HL-60 (cell line): ENCODE results near the gene SLC2A2.

ENCODE experiments used
- DNase-seq, 2 experiments: peaks; one replicate each; pipeline ENCODE4 v3.0.0-alpha.2; 2010 to 2020; ENCODE audit warnings: low read depth in 1 of 2, low spot score in 1 of 2
- H3K27ac ChIP-seq: fragments of 250-450 bp; sonication (Bioruptor Pico); replicated peaks from 2 replicates; pipeline ENCODE4 v1.5.1; 2020; ENCODE audit warnings: mild to moderate bottlenecking, moderate library complexity
- H3K27me3 ChIP-seq: fragments of 250-450 bp; sonication (Bioruptor Pico); 2 replicates; pipeline ENCODE4 v1.5.1; 2021; ENCODE audit warnings: mild to moderate bottlenecking, moderate library complexity; ENCODE audit not compliant: insufficient read depth, poor library complexity, severe bottlenecking
- H3K4me3 ChIP-seq: replicated peaks from 2 replicates; pipeline ENCODE4 v1.5.1; 2011; ENCODE audit warnings: mild to moderate bottlenecking, control low read depth, low read length; ENCODE audit not compliant: insufficient read depth
- GABPA ChIP-seq: IDR thresholded peaks from 2 replicates; pipeline ENCODE4 v1.6.1; 2012; ENCODE audit warnings: low read depth
- POLR2AphosphoS5 ChIP-seq: IDR thresholded peaks from 2 replicates; pipeline ENCODE4 v1.6.1; 2012; ENCODE audit warnings: low read depth
- SPI1 ChIP-seq: IDR thresholded peaks from 2 replicates; pipeline ENCODE4 v1.6.1; 2012; ENCODE audit warnings: low read depth, mild to moderate bottlenecking, borderline replicate concordance
- TF ChIP-seq, protein P1 (sequence below): IDR thresholded peaks from 2 replicates; pipeline ENCODE4 v1.6.1; 2012; ENCODE audit warnings: low read depth; ENCODE audit not compliant: insufficient replicate concordance
- TF ChIP-seq, protein P2 (sequence below): IDR thresholded peaks from one replicate; pipeline ENCODE4 v1.5.1; 2011; ENCODE audit warnings: low read length, control low read depth, inconsistent platforms; ENCODE audit not compliant: insufficient read depth

Gene SLC2A2

DNA sequence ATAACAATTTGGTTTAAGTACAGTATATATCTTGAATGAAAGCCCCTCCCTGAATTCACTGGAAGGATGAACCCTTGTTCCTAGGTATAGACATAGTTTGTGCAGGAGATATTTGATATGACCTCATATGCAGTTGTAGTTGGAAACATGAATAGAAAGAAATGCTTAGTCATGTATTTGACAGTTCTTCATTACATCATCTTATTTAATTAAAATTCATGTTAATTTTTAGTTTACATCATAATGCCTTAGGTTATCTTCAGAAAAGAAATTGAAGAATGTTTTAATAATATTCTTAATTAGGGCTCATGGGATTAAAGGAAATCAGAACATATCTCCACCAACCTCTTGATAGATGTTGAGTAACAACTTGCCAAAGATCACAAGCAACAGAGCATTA lies 19.2 kb downstream of the SLC2A2 start:
- Histone ChIP-seq H3K4me3 (no peak overlapping the region), H3K27me3 (no peaks in the 10 kb centered on the region), H3K27ac (no peak overlapping the region)
- TF ChIP-seq GABPA (no peak), SPI1 (no peak)
- DNase-seq, result no peak

DNA sequence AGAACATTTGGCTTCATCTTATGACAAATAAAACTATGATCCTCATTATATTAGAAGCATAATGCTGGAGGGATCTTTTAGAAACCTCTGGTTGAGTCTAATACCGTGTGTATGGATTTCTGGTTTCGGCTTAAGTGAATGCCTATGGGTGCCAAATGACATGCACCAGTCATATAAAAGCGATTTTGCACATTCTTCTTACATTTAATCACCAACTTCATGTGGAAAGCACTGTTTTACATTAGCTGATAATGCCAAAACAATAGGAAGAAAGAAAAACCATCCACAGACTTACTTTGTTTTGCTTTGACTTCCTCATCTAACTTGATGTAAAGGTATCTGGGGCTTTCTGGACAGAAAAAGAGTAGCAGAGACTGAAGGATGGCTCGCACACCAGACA lies 20.9 kb downstream of the SLC2A2 start:
- TF ChIP-seq, protein P1, sequence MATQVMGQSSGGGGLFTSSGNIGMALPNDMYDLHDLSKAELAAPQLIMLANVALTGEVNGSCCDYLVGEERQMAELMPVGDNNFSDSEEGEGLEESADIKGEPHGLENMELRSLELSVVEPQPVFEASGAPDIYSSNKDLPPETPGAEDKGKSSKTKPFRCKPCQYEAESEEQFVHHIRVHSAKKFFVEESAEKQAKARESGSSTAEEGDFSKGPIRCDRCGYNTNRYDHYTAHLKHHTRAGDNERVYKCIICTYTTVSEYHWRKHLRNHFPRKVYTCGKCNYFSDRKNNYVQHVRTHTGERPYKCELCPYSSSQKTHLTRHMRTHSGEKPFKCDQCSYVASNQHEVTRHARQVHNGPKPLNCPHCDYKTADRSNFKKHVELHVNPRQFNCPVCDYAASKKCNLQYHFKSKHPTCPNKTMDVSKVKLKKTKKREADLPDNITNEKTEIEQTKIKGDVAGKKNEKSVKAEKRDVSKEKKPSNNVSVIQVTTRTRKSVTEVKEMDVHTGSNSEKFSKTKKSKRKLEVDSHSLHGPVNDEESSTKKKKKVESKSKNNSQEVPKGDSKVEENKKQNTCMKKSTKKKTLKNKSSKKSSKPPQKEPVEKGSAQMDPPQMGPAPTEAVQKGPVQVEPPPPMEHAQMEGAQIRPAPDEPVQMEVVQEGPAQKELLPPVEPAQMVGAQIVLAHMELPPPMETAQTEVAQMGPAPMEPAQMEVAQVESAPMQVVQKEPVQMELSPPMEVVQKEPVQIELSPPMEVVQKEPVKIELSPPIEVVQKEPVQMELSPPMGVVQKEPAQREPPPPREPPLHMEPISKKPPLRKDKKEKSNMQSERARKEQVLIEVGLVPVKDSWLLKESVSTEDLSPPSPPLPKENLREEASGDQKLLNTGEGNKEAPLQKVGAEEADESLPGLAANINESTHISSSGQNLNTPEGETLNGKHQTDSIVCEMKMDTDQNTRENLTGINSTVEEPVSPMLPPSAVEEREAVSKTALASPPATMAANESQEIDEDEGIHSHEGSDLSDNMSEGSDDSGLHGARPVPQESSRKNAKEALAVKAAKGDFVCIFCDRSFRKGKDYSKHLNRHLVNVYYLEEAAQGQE, result no peak
- no peak for TF ChIP-seq POLR2AphosphoS5
- no peak for TF ChIP-seq SPI1
- TF ChIP-seq, protein P2, sequence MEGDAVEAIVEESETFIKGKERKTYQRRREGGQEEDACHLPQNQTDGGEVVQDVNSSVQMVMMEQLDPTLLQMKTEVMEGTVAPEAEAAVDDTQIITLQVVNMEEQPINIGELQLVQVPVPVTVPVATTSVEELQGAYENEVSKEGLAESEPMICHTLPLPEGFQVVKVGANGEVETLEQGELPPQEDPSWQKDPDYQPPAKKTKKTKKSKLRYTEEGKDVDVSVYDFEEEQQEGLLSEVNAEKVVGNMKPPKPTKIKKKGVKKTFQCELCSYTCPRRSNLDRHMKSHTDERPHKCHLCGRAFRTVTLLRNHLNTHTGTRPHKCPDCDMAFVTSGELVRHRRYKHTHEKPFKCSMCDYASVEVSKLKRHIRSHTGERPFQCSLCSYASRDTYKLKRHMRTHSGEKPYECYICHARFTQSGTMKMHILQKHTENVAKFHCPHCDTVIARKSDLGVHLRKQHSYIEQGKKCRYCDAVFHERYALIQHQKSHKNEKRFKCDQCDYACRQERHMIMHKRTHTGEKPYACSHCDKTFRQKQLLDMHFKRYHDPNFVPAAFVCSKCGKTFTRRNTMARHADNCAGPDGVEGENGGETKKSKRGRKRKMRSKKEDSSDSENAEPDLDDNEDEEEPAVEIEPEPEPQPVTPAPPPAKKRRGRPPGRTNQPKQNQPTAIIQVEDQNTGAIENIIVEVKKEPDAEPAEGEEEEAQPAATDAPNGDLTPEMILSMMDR, result no peak
- no peak for TF ChIP-seq GABPA
- no peak for DNase-seq
- H3K27ac ChIP-seq, result no peak overlapping the region
- no peak overlapping the region for H3K4me3 ChIP-seq
- no peaks in the 10 kb centered on the region for H3K27me3 ChIP-seq

DNA sequence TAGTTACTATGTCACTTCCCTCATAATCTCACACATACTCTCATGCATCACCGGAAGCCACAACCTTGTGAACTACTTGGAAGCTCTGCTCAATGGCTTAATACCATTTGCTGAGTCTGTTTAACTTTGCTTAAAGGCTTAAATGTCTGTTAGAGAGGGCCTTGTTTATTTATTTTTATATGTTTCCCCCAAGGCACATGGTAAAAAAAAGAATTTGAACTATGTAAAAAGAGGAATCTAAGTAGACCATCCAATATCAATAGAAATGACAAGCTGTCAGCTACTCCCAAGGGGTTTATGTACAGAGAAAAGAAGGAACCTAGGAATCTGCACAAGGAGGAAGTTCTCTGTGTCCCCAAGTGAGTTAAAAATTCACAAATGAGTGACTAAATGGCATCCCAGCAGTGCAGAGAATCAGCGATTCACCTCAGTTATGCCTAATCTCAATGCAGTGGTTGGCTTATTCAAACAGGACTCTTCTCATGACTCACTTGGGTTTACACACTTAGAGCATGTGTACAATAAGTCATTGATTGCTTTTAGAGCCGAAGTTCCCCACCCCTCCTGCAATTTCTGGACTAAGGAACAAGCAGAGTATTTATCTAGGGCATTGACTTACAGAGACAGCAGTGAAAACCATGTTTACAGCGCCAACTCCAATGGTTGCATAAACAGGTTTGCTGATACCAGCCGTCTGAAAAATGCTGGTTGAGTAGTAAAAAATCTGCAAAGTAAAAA lies 24.4 kb downstream of the SLC2A2 start:
- no peaks in the 10 kb centered on the region for H3K27me3 ChIP-seq
- TF ChIP-seq, protein P1, result no peak
- no peak for TF ChIP-seq SPI1
- H3K27ac ChIP-seq, result no peak overlapping the region
- DNase-seq, result no peak
- H3K4me3 ChIP-seq, result no peak overlapping the region

DNA sequence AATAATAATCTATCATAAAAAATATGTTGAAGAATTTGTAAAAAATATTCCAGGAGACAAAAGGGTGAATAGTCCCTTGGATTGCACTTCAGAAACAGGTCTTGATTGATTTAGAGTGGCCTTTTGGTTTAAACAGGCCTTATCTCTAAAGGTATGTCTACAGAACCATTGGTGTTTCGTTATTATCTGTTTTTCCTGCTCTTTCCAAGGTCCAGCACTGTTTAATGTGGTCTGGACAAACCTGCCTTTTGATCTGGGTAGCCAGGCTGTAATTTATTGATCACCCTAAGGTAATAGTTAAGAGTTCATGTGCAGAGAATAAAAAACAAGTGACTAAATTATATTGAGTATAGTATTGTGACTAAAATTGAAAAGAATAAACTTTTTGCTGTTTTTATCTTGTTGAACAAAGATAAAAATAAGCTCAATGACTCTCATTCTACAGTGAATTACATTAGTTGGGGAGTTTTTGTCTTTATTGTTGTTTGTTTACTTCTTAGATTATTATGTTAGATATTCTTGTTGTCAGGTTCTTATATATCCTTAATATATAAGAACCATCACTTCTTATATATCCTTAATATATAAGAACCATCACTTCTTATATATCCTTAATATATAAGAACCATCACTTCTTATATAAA lies 25.1 kb downstream of the SLC2A2 start:
- Histone ChIP-seq H3K27me3 (peaks cover 2% of the 10 kb centered on the region), H3K27ac (no peak overlapping the region), H3K4me3 (no peak overlapping the region)
- TF ChIP-seq, protein P1, result no peak
- no peak for TF ChIP-seq SPI1
- no peak for DNase-seq
